Choroid plexus epithelial cell (primary cell): ENCODE data around the gene SPATA31D4.
A peak's percentile ranks its signal among the peaks of the same experiment; 100 is the strongest.

ENCODE experiments used
- DNase-seq: peaks from one replicate; pipeline ENCODE4 v3.0.0-alpha.2; 2010; ENCODE audit warnings: low read depth
- H3K4me3 ChIP-seq: 2 replicates; pipeline ENCODE4 v1.5.1; 2011; ENCODE audit warnings: low read depth, mild to moderate bottlenecking, control low read depth, low read length, moderate library complexity
- CTCF ChIP-seq: conservative IDR thresholded peaks from 2 replicates; pipeline ENCODE4 v1.5.1; 2011; ENCODE audit warnings: low read depth, mild to moderate bottlenecking, control low read depth, inconsistent platforms, low read length, moderate library complexity

The SPATA31D4 gene

DNA sequence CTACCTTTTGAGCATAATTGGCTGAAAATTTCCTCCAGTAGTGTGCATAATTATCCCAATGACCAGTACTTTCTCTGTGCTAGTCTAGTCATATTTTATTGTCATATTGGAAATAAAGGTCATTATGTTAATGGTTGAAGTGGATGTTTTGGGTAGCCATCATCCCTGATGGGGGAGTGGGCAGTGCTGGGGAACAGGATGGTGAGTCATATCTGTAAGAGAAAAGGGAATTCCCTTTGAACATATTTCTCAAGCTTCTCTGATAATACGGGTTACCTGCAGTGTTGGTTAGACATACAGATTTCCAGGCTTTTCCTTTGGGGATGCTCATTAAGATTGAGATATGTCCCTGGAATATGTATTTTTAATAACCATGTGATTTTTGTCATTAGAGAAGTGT lies 33.3 kb upstream of the SPATA31D4 start:
- no peak overlapping the region for H3K4me3 ChIP-seq
- no peak for DNase-seq
- TF ChIP-seq CTCF = no peak

GRCh38 chr9:81896070-81896469 lies 32.2 kb upstream of the SPATA31D4 start:
- DNase-seq = no peak
- no peak for TF ChIP-seq CTCF
- H3K4me3 ChIP-seq = no peak overlapping the region

- DNase-seq = no peak
- no peak for TF ChIP-seq CTCF
- H3K4me3 ChIP-seq = no peak overlapping the region
Observed at GRCh38 chr9:81898851-81899250, 29.4 kb upstream of the SPATA31D4 start.

DNA sequence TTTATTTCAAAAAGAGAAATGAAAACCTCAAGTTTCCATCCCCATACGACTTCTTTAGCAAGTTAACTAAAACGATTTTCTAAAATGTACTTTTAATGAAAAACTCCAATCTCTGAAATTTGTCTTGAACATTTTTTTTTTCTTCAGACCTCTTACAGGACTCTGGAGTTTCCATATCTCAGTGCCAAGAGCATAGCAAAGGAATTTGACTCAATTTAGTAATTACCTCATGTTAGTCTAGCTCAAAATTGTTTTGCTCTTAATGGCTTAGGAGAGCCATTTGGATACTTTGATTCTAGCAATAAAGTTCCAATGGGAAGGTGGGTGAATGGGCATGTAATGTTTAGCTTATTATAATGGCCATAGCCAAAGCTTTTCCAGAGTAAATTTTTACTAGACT lies 26.0 kb upstream of the SPATA31D4 start:
- peak; percentile 51 for DNase-seq
- TF ChIP-seq CTCF = no peak
- no peak overlapping the region for H3K4me3 ChIP-seq

GRCh38 chr9:81902626-81903025 lies 25.6 kb upstream of the SPATA31D4 start:
- H3K4me3 ChIP-seq = no peak overlapping the region
- TF ChIP-seq CTCF = no peak
- no peak for DNase-seq

DNA sequence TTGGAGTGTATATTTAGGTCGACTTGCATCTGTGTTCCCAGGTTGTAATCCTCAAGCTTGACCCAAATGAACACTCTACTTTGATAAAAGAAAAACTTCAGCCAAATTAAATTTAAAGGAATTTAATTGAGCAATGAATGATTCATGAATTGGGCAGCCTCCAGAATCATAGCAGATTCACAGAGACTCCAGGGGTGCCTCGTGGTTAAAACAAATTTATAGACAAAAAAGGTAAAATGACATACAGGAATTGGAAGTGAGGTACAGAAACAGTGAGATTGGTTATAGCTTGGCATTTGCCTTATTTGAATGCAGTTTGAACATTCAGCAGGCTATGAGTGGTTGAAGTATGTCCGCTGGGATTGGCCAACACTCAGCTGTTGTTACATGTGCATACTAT lies 21.6 kb upstream of the SPATA31D4 start:
- peak; percentile 60 for DNase-seq
- no peak overlapping the region for H3K4me3 ChIP-seq
- TF ChIP-seq CTCF = no peak

DNA sequence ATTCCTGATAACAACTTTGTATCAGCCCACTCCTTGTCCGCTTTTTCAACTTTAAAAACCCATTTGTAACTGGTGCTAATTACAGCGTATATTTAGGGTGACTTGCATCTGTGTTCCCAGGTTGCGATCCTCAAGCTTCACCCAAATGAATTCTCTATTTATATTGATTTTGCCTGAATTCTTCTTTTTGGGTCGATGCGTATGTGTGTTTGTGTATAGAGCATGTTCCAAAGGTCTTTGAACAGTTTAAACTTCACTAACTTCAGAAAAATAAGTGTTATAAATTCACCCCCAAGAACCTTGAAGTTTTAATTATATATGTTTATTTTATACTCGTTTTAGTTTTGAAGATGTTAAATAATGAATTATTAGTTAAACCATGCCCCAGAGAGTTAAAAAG lies 16.1 kb upstream of the SPATA31D4 start:
- no peak for DNase-seq
- no peak overlapping the region for H3K4me3 ChIP-seq
- no peak for TF ChIP-seq CTCF
